ENCODE results near the gene SPAAR. TPM values are rescaled to one million over a fixed set of nuclear protein-coding genes. Genes with fewer than 3 reads are reported as not detected.
A peak's percentile ranks its signal among the peaks of the same experiment; 100 is the strongest.

Gene SPAAR
- total RNA-seq, 3 donors from 2014 or later (not counting 1 experiment from before 2014, with no cell fraction given) = not detected

DNA sequence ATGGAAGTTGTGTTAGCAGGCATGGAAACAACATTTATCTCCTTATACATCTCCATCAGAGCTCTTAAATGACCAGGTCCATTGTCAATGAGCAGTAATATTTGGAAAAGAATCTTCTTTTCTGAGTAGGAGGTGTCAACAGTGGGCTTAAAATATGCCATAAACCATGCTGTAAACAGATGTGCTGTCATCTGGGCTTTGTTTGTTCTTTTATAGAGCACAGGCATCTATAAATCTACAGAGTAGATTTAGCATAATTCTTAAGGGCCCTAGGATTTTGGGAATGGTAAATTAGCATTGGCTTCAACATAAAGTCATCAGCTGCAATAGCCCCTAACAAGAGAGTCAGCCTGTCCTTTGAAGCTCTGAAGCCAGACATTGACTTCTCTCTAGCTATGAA lies 11.0 kb upstream of the SPAAR start:
- Mint-ChIP-seq H3K9me3 (no peaks in the 10 kb centered on the region), H3K4me1 (no peaks in the 10 kb centered on the region), H3K27me3 (ENCODE audit: low read depth in 2 of 2) (peaks cover 20 to 46% of the 10 kb centered on the region in 2 donors), H3K36me3 (no peaks in the 10 kb centered on the region), H3K4me3 (no peak overlapping the region), H3K27ac (no peak overlapping the region)
- ATAC-seq (no peak), DNase-seq (no peak)
- H3K27ac ChIP-seq (ENCODE audit: low read length) = no peak overlapping the region
- H3K4me3 ChIP-seq (ENCODE audit: low read length) = no peak overlapping the region
- H3K27me3 ChIP-seq (ENCODE audit: control insufficient read depth, insufficient read depth, low read length) = peaks cover 9% of the 10 kb centered on the region
- H3K36me3 ChIP-seq (ENCODE audit: control insufficient read depth, insufficient read depth, low read length) = no peaks in the 10 kb centered on the region
- no peaks in the 10 kb centered on the region for H3K9me3 ChIP-seq (ENCODE audit: control insufficient read depth, insufficient read depth, low read length)
- intact Hi-C loops (cut with micrococcal nuclease) = no loop called here
- H3K4me1 ChIP-seq (ENCODE audit: control insufficient read depth, insufficient read depth, low read length) = no peaks in the 10 kb centered on the region
- TF ChIP-seq CTCF (IDR thresholded peaks at IDR 0.05) = no peak

DNA sequence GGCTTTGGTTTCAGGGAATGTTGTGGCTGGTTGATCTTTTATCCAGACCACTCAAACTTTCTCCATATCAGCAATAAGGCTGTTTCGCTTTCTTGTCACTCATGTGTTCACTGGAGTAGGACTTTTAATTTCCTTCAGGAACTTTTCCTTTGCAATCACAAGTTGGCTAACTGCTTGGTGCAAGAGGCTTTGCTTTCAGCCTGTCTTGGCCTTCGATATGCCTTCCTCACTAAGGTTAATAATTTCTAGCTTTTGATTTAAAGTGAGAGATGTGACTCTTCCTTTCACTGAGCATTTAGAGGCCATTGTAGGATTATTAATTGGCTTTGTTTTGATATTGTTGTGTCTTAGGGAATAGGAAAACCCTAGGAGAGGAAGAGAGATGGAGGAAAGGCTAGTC lies 10.3 kb upstream of the SPAAR start:
- no peak for ATAC-seq
- Mint-ChIP-seq H3K4me3 (no peak overlapping the region), H3K9me3 (no peaks in the 10 kb centered on the region), H3K27me3 (ENCODE audit: low read depth in 2 of 2) (peaks cover 17 to 40% of the 10 kb centered on the region in 2 donors), H3K36me3 (no peaks in the 10 kb centered on the region), H3K27ac (no peak overlapping the region), H3K4me1 (no peaks in the 10 kb centered on the region)
- no peak for TF ChIP-seq CTCF (IDR thresholded peaks at IDR 0.05)
- no peaks in the 10 kb centered on the region for H3K36me3 ChIP-seq (ENCODE audit: control insufficient read depth, insufficient read depth, low read length)
- intact Hi-C loops (cut with micrococcal nuclease) = no loop called here
- H3K4me3 ChIP-seq (ENCODE audit: low read length) = no peak overlapping the region
- no peak overlapping the region for H3K27ac ChIP-seq (ENCODE audit: low read length)
- H3K27me3 ChIP-seq (ENCODE audit: control insufficient read depth, insufficient read depth, low read length) = peaks cover 9% of the 10 kb centered on the region
- H3K9me3 ChIP-seq (ENCODE audit: control insufficient read depth, insufficient read depth, low read length) = no peaks in the 10 kb centered on the region
- H3K4me1 ChIP-seq (ENCODE audit: control insufficient read depth, insufficient read depth, low read length) = no peaks in the 10 kb centered on the region
- WGBS (ENCODE audit: insufficient coverage) = 81% methylated on average over 2 of the region's 2 CpGs
- DNase-seq = no peak

- no peaks in the 10 kb centered on the region for H3K9me3 Mint-ChIP-seq
Measured at GRCh38 chr9:35903049-35903448, 6.2 kb upstream of the SPAAR start.

More at GRCh38 chr9:35903049-35903448, 6.2 kb upstream of the SPAAR start:
- Histone ChIP-seq H3K4me3 (ENCODE audit: low read length) (no peak overlapping the region), H3K36me3 (ENCODE audit: control insufficient read depth, insufficient read depth, low read length) (no peaks in the 10 kb centered on the region), H3K9me3 (ENCODE audit: control insufficient read depth, insufficient read depth, low read length) (no peaks in the 10 kb centered on the region), H3K27ac (ENCODE audit: low read length) (no peak overlapping the region), H3K27me3 (ENCODE audit: control insufficient read depth, insufficient read depth, low read length) (peaks cover 7% of the 10 kb centered on the region), H3K4me1 (ENCODE audit: control insufficient read depth, insufficient read depth, low read length) (peaks cover 5% of the 10 kb centered on the region)
- Mint-ChIP-seq H3K4me1 (peaks cover 0 to 5% of the 10 kb centered on the region in 2 donors), H3K36me3 (no peaks in the 10 kb centered on the region), H3K27ac (no peak overlapping the region), H3K27me3 (ENCODE audit: low read depth in 2 of 2) (peaks cover 15 to 26% of the 10 kb centered on the region in 2 donors), H3K4me3 (no peak overlapping the region)
- ATAC-seq = peak; percentile 49 to 66 (median 62)
- intact Hi-C loops (cut with micrococcal nuclease) = no loop called here
- WGBS (ENCODE audit: insufficient coverage) = 54% methylated on average over 2 of the region's 3 CpGs
- peak in 1 of 2 donors; percentile 78 for DNase-seq
- TF ChIP-seq CTCF (IDR thresholded peaks at IDR 0.05) = peak; percentile 85

Measured in natural killer cell (primary cell).